Osteocyte (in vitro differentiated cells): ENCODE results near the gene F13B. TPM values are rescaled to one million over a fixed set of nuclear protein-coding genes. Genes with fewer than 3 reads are reported as not detected.

Source experiments
- DNase-seq: peaks from one replicate; pipeline ENCODE4 v3.0.0; 2021; ENCODE audit warnings: mixed read lengths; ENCODE audit not compliant: unreplicated experiment; ENCODE audit errors: extremely low spot score
- H3K27ac Mint-ChIP-seq: one replicate; pipeline ENCODE4 v1.8.0; 2021; ENCODE audit warnings: mild to moderate bottlenecking, mixed read lengths; ENCODE audit not compliant: unreplicated experiment
- H3K27me3 Mint-ChIP-seq: one replicate; pipeline ENCODE4 v1.8.0; 2021; ENCODE audit warnings: mixed read lengths; ENCODE audit not compliant: unreplicated experiment
- H3K36me3 Mint-ChIP-seq: one replicate; pipeline ENCODE4 v1.8.0; 2021; ENCODE audit warnings: mixed read lengths; ENCODE audit not compliant: unreplicated experiment
- H3K4me1 Mint-ChIP-seq: one replicate; pipeline ENCODE4 v1.8.0; 2021; ENCODE audit warnings: mixed read lengths; ENCODE audit not compliant: unreplicated experiment
- H3K4me3 Mint-ChIP-seq: one replicate; pipeline ENCODE4 v1.8.0; 2021; ENCODE audit warnings: mild to moderate bottlenecking, moderate library complexity, mixed read lengths; ENCODE audit not compliant: unreplicated experiment
- H3K9me3 Mint-ChIP-seq: one replicate; pipeline ENCODE4 v1.8.0; 2021; ENCODE audit warnings: mixed read lengths; ENCODE audit not compliant: unreplicated experiment
- CTCF ChIP-seq: fragments of 200-600 bp; sonication (generic); IDR thresholded peaks from 2 replicates; pipeline ENCODE4 v1.5.0; 2021; ENCODE audit warnings: antibody characterized with exemption, mild to moderate bottlenecking, moderate library complexity
- total RNA-seq: library from RNA; stranded (reverse); gene quantifications from 2 replicates; pipeline ENCODE4 v1.2.1, GENCODE V29; 2021

F13B gene
- total RNA-seq, 1 donor from 2014 or later: not detected

GRCh38 chr1:197073978-197074377 is 6.9 kb upstream of the F13B start:
- Mint-ChIP-seq H3K4me3 (no peak overlapping the region), H3K27ac (no peak overlapping the region), H3K27me3 (peaks cover 10% of the 10 kb centered on the region), H3K4me1 (no peaks in the 10 kb centered on the region), H3K36me3 (no peaks in the 10 kb centered on the region), H3K9me3 (peaks cover 9% of the 10 kb centered on the region)
- TF ChIP-seq CTCF: no peak
- no peak for DNase-seq

- Mint-ChIP-seq H3K4me3 (no peak overlapping the region), H3K36me3 (no peaks in the 10 kb centered on the region), H3K9me3 (peaks cover 6% of the 10 kb centered on the region), H3K27me3 (peaks cover 11% of the 10 kb centered on the region), H3K27ac (no peak overlapping the region), H3K4me1 (peaks cover 6% of the 10 kb centered on the region)
- no peak for DNase-seq
- TF ChIP-seq CTCF: no peak
These were observed 378 bp upstream of the F13B start for GRCh38 chr1:197067457-197067818.

GRCh38 chr1:197066277-197066676 is 783 bp downstream of the F13B start:
- H3K36me3 Mint-ChIP-seq: no peaks in the 10 kb centered on the region
- H3K27ac Mint-ChIP-seq: no peak overlapping the region
- TF ChIP-seq CTCF: no peak
- peaks cover 6% of the 10 kb centered on the region for H3K9me3 Mint-ChIP-seq
- H3K4me3 Mint-ChIP-seq: no peak overlapping the region
- peaks cover 15% of the 10 kb centered on the region for H3K27me3 Mint-ChIP-seq
- H3K4me1 Mint-ChIP-seq: peaks cover 6% of the 10 kb centered on the region
- no peak for DNase-seq

- DNase-seq: no peak
These were observed 1.5 kb downstream of the F13B start for GRCh38 chr1:197065559-197065958.

DNA sequence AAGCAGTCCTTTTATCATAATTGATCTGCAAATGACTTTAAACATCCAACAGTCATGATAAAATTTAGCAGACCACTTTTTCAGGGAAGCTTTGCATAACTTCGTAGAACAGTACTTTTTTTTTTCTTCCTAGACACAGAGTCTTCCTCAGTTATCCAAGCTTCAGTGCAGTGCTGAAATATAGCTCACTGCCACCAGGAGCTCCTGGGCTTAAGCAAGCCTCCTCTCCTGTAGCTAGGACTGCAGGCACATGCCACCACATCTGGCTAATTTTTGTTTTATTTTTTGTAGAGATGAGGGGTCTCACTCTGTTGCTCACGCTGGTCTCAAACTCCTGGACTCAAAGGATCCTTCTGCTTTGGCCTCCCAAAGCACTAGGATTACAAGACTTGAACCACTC is 3.8 kb downstream of the F13B start:
- Mint-ChIP-seq H3K4me3 (no peak overlapping the region), H3K36me3 (no peaks in the 10 kb centered on the region)
- DNase-seq: no peak

More at GRCh38 chr1:197065559-197065958, 1.5 kb downstream of the F13B start:
- Mint-ChIP-seq H3K36me3 (no peaks in the 10 kb centered on the region), H3K27ac (no peak overlapping the region), H3K27me3 (peaks cover 18% of the 10 kb centered on the region), H3K9me3 (peaks cover 6% of the 10 kb centered on the region), H3K4me1 (peaks cover 6% of the 10 kb centered on the region), H3K4me3 (no peak overlapping the region)
- no peak for TF ChIP-seq CTCF

More for the DNA sequence above, 3.8 kb downstream of the F13B start:
- Mint-ChIP-seq H3K4me1 (peaks cover 6% of the 10 kb centered on the region), H3K9me3 (no peaks in the 10 kb centered on the region), H3K27ac (no peak overlapping the region), H3K27me3 (peaks cover 32% of the 10 kb centered on the region)
- TF ChIP-seq CTCF: no peak
